Cardiac fibroblast (primary cell): ENCODE results near the gene ISYNA1.

ENCODE experiments used
- DNase-seq, 2 donors: peaks; one replicate each; pipeline versions ENCODE4 v3.0.0 to v3.0.0-alpha.2; 2010; ENCODE audit warnings: low read depth in 2 of 2
- H3K4me3 ChIP-seq, 2 donors: replicated peaks in 1 of 2; 1 replicate in 1 of 2; 2 replicates in 1 of 2; pipeline ENCODE4 v1.5.1; 2011; ENCODE audit warnings: low read depth in 2 of 2, low read length in 2 of 2, mild to moderate bottlenecking in 2 of 2, moderate library complexity in 1 of 2
- CTCF ChIP-seq: IDR thresholded peaks from one replicate; pipeline ENCODE4 v1.5.1; 2011; ENCODE audit warnings: low read depth, mild to moderate bottlenecking, low read length, inconsistent platforms

The ISYNA1 gene

GRCh38 chr19:18450021-18450930, 12.3 kb upstream of the ISYNA1 start:
- no peak for DNase-seq
- no peak for TF ChIP-seq CTCF
- H3K4me3 ChIP-seq, result no peak overlapping the region

- H3K4me3 ChIP-seq, result no peak overlapping the region
These were observed 11.6 kb upstream of the ISYNA1 start for GRCh38 chr19:18449552-18449951.

GRCh38 chr19:18446811-18447359, 9.0 kb upstream of the ISYNA1 start:
- DNase-seq, result no peak
- H3K4me3 ChIP-seq, result no peak overlapping the region
- no peak for TF ChIP-seq CTCF

More at GRCh38 chr19:18449552-18449951, 11.6 kb upstream of the ISYNA1 start:
- no peak for DNase-seq
- TF ChIP-seq CTCF, result no peak

- no peak for DNase-seq
- no peak overlapping the region for H3K4me3 ChIP-seq
- no peak for TF ChIP-seq CTCF
These were observed 8.3 kb upstream of the ISYNA1 start for GRCh38 chr19:18446145-18446810.

GRCh38 chr19:18445262-18445948, 7.5 kb upstream of the ISYNA1 start:
- no peak for TF ChIP-seq CTCF
- DNase-seq, result no peak
- H3K4me3 ChIP-seq, result no peak overlapping the region

GRCh38 chr19:18444513-18444912, 6.6 kb upstream of the ISYNA1 start:
- no peak for TF ChIP-seq CTCF
- H3K4me3 ChIP-seq, result no peak overlapping the region
- no peak for DNase-seq
